ENCODE data around the gene LRRC3.

Gene LRRC3

GRCh38 chr21:44459712-44460440 is 4.6 kb downstream of the LRRC3 start:
- no peak for DNase-seq

DNA sequence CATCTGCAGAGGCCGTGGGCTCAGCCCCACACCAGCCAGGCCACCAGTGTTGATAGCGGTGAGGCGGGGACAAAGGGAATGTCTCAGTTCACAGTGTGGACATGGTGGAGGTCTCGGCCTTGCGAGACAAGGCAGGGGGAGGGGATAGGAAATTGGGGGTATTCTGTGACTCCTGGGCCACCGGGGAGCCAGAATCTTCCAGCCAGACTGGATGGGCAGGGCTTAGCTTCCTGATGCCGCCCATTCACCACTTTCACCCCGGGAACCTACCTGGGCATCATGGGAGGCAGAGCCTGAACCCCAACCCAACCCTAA is 5.1 kb downstream of the LRRC3 start:
- no peak for DNase-seq

DNA sequence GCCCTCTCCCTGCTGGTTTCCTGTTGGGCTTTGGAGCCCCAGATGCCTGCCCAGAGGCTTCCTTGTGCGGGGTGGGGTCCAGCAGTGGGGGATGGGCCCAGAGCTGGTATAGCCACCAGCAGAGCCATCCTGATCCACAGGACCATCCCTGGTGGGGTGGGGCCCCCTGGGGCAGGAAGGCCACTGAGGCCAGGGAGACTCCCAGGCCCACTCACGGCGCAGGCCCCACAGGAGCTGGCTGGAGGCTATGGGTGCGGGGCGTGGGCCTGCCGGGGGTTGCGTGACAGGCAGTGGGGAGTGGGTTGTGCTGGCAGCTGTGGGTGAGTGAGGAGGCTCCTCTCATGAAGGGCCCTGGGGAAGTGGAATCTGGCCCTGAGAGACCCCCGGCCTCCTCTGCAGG is 5.7 kb downstream of the LRRC3 start:
- DNase-seq: no peak

- no peak for DNase-seq
Measured at GRCh38 chr21:44461464-44462001, 6.2 kb downstream of the LRRC3 start.

DNA sequence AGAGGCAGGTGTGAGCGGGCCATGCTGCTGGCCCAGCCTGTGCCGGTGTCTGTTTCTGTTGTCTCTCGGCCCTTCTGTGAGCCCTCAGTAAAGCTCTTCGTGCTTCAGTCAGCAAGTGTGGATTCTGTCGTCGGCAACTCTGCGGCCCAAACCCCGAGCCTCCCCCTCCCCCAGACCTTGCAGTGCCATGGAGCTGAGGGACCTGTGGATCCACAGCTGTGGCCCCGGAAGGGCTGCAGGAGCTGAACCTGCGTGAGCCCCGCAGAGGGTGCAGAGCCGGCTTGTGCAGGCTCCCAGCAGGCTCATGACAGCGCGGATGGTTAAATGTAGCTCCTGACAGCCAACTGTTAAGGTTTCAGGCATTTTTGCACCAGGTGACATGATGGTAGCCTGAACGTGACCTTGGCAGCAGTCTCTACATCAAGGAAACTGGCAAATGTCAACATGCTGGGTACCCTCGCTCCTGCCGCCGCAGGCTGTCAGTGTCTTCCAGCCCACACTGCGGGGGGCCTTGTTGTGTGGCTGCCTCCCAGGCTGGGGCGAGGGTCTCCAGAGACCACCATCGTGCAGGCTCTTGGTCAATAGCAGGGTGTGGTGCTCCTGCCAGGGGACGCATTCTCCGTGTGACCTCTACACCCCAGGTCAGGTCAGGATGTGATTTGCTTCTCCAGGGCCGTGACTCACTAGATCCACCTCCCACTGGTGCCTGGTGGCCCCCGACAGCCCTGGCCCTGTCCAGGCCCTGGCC is 7.0 kb downstream of the LRRC3 start:
- no peak for DNase-seq

DNA sequence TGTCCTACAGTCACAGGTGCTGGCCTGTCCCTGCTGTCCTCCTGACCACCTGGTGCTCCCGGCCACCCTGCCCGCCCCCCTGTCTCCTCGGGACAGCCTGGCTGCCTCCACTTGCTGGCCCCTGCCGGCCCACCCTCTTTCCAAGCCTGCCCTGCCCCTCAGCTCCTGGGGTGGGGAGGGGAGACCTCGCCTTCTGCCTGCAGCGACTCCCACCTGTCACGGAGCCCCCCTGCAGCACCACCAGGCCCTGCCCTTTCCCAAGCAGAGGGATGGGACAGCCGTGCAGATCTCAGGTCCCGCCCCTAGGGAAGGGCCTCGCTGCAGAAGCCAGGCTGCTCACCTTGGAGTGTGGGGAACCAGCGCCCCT is 7.5 kb downstream of the LRRC3 start:
- no peak for DNase-seq

GRCh38 chr21:44463724-44464123 is 8.4 kb downstream of the LRRC3 start:
- DNase-seq: no peak

- DNase-seq: no peak
Measured at GRCh38 chr21:44464351-44464750, 9.0 kb downstream of the LRRC3 start.

DNA sequence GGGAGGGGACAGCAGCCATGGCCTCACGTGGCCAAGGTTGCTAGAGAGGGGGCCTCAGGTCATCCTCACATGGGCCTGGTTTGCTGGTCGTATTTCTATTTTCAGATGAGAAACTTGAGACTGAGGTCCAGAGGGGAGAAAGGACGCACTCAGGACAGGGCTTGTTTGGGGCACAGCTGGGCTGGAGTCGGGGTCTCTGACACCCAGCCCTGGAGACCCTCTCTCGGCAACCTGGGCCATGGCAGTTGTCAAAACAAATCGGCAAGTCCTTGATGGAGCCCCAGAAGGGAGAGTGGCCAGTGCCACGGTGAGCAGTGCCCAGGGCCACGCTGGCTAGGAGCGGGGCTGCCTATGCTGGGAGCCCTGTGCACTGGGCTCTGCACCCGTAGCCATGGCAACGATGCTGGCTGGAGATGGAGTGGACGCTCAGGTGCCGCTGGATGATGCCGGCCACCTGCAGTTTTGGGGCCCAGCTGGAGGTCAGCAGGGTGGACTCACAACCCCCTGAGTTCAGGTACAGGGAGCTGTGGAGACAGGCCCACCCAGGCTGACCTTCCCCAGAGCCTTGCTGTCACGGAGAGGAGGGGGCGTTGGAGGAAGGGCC is 11.1 kb downstream of the LRRC3 start:
- no peak for DNase-seq

DNA sequence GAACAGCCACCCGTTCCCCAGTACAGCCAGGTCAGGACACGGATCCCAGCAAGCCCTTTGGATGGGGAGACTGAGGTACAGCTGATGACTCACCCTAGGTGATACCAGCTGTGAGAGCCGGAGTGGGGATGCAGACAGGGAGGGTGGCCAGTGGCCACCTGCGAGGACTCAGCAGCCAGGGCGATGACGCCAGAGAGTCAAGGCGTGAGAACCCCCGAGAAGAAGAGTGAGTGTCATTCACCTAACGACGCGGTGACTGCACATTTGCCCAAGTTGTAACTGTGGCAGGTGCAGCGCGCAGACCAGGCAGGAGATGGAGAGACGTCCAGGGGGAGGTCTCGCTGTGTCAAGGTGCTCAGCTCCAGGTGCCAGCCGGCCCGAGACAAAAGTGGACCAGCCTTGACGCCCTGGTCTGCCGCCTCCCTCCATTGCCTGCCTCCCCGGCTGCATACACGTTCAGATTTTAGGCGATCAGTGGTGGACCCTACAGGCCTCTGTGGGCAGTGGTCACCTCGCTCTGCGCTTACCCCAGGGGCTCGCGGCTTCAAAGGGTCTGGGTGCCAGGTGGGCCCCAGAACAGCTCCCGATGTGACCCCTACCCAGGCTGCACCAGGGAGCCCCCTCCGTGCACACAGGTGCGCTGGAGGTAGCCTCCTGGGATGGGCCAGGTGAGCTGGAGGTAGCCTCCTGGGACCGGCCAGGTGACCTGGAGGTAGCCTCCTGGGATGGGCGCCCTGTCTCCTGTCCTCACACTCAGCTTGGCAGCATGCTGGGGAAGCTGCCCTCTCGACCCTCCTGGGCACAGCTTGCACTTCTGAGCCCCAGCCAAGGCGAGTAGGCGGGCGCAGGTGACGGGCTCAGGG is 11.9 kb downstream of the LRRC3 start:
- DNase-seq: no peak

DNA sequence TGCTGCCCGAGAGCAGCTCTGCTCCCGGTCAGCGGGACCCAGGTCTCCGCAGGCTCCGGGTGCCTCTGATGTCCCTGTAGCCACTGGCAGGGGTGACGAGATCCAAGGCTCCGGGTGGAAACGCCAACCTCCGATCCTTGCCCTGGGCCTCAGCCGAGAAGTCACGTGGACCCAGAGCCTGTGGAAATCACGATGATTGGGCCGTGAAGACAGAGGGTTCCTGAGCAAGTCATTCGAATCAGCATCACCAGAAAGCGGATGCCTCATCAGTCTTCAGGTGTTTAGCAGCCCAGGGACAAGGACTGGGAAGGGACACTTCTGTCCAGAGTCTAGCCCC is 12.5 kb downstream of the LRRC3 start:
- DNase-seq: no peak

GRCh38 chr21:44471341-44471740 is 16.0 kb downstream of the LRRC3 start:
- DNase-seq: no peak

DNA sequence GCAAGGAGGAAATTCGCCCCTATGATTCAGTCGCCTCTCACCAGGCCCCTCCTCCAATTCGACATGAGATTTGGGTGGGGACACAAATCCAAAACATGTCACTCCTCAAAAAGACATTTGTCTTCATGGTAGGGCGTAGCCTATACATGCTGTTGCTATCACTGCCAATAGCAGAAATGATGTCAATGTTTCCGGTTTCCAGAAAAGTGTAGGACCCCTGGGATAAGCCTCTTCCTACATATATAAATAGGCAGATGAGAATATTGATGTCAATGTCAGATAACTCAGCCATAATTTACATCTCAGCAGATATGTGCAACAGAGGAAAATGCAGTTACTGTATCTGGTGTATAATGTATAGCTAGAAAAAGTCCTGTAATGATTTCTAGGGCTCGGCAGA is 16.7 kb downstream of the LRRC3 start:
- no peak for DNase-seq

GRCh38 chr21:44473915-44474555 is 18.7 kb downstream of the LRRC3 start:
- no peak for DNase-seq

GRCh38 chr21:44475266-44475845 is 20.0 kb downstream of the LRRC3 start:
- DNase-seq: no peak

- DNase-seq: no peak
Measured at GRCh38 chr21:44477131-44477530, 21.8 kb downstream of the LRRC3 start.

DNA sequence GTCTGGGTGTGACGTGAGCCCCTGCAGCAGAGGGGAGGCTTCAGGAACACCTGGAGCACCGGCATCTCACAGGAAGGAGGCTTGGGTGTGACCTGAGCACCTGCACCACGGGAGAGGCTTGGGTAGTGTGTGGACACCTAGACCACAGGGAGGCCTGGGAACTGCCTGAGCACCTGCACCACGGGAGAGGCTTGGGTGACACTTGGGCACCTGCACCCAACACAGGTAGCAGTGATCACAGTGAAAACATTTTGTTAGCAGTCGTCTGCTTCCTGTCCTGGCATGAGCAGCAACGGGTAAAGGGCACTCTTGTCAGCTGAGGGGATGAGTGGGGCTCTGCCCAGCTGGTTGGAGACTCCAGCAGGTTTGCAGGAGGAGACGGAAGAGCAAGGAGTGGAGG is 22.4 kb downstream of the LRRC3 start:
- no peak for DNase-seq

DNA sequence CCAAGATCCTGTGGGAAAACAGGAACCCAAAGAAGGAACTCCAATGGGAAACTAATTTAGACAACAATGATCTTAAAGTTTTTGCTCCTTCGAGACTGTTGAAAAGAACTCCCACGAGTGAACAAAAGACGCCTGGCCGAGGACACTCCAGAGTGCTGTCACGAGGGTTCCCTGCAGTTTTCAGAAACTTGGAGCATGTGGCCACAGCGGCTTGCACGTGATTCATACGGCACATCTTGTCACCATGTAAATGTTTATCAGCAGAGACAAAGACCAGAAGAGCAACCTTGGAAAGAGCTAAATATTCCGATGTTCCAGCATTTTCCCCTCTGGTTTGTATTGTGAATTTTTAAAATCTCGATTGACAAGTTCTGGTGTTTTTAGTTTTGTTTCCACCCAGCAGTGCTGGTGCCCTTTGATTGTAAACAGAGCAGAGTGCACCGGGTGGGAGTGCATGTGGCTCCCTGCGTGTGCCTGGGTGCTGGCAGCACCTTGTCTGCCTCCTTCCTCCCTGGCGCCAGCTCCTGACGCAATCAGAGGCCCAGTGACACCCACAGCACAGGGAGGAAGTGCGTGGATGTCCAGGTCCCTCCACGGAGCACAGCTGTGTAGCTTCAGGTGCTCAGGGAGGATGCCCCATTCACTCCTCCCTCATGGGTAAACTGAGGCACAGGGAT is 23.0 kb downstream of the LRRC3 start:
- DNase-seq: no peak

DNA sequence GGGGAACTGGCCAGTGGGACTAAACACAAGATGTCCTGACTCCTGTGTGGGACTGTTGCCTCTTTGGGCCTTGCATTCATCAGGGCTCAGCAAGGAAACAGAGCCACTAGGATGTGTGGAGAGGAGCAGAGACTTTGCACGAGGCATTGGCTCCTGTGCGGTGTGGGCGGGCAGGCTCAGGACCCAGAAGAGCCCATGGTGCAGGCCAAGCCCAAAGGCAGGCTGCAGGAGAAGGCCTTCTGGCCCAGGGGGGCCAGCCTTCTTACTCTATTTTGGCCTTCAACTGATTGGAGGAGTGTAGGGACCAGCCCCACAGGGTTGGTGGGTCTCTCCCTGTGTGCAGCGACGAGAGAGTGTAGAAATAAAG is 23.5 kb downstream of the LRRC3 start:
- DNase-seq: no peak

- peak; percentile 18 for DNase-seq
Measured at GRCh38 chr21:44479556-44480199, 24.4 kb downstream of the LRRC3 start.

Measured in NCI-H2171 treated with DMSO at 0.1 percent for 48 hours (cell line).